NCI-H128 (cell line): Measurements from ENCODE around the gene ZFHX3.

Source experiments
- DNase-seq: peaks from one replicate; lab custom pipeline; 2025; ENCODE audit not compliant: unreplicated experiment; lab: John Stamatoyannopoulos, UW

The ZFHX3 gene

GRCh38 chr16:72811876-72812275 is 236.1 kb downstream of the ZFHX3 start:
- DNase-seq, result no peak

GRCh38 chr16:72811188-72811720 is 236.7 kb downstream of the ZFHX3 start:
- no peak for DNase-seq

GRCh38 chr16:72810480-72810879 is 237.4 kb downstream of the ZFHX3 start:
- no peak for DNase-seq

- DNase-seq, result no peak
These were observed 238.5 kb downstream of the ZFHX3 start for GRCh38 chr16:72809446-72809845.

- DNase-seq, result no peak
These were observed 239.2 kb downstream of the ZFHX3 start for GRCh38 chr16:72808754-72809153.

GRCh38 chr16:72807245-72807644 is 240.7 kb downstream of the ZFHX3 start:
- DNase-seq, result no peak

GRCh38 chr16:72805486-72805885 is 242.4 kb downstream of the ZFHX3 start:
- no peak for DNase-seq

- no peak for DNase-seq
These were observed 247.3 kb downstream of the ZFHX3 start for GRCh38 chr16:72800524-72801161.

- no peak for DNase-seq
These were observed 249.7 kb downstream of the ZFHX3 start for GRCh38 chr16:72798264-72798663.

GRCh38 chr16:72797621-72798020 is 250.3 kb downstream of the ZFHX3 start:
- DNase-seq, result peak; percentile 53

- no peak for DNase-seq
These were observed 251.7 kb downstream of the ZFHX3 start for GRCh38 chr16:72796222-72796621.

- DNase-seq, result no peak
These were observed 252.9 kb downstream of the ZFHX3 start for GRCh38 chr16:72794986-72795385.

GRCh38 chr16:72794319-72794718 is 253.6 kb downstream of the ZFHX3 start:
- no peak for DNase-seq

GRCh38 chr16:72793716-72794115 is 254.2 kb downstream of the ZFHX3 start:
- no peak for DNase-seq

GRCh38 chr16:72793017-72793416 is 254.9 kb downstream of the ZFHX3 start:
- no peak for DNase-seq

- DNase-seq, result no peak
These were observed 256.1 kb downstream of the ZFHX3 start for GRCh38 chr16:72791786-72792185.

- DNase-seq, result no peak
These were observed 258.0 kb downstream of the ZFHX3 start for GRCh38 chr16:72789921-72790320.

- no peak for DNase-seq
These were observed 258.5 kb downstream of the ZFHX3 start for GRCh38 chr16:72789465-72789864.

- DNase-seq, result no peak
These were observed 259.6 kb downstream of the ZFHX3 start for GRCh38 chr16:72788269-72788809.

- DNase-seq, result no peak
These were observed 260.2 kb downstream of the ZFHX3 start for GRCh38 chr16:72787514-72788268.

GRCh38 chr16:72787130-72787513 is 260.8 kb downstream of the ZFHX3 start:
- DNase-seq, result no peak

GRCh38 chr16:72786606-72787005 is 261.3 kb downstream of the ZFHX3 start:
- no peak for DNase-seq
